Measurements from ENCODE around the gene RPRD1A. TPM values are rescaled to one million over a fixed set of nuclear protein-coding genes. Genes with fewer than 3 reads are reported as not detected.
"Not testable (repeated sequence)": the region's sequence is repeated elsewhere in the genome, so short reads cannot be mapped to it uniquely, and the experiment has no call there.

Gene RPRD1A
- polyA plus RNA-seq, 1 of the 3 experiments (the other 2 are of a cell fraction) = 28.9 TPM

DNA sequence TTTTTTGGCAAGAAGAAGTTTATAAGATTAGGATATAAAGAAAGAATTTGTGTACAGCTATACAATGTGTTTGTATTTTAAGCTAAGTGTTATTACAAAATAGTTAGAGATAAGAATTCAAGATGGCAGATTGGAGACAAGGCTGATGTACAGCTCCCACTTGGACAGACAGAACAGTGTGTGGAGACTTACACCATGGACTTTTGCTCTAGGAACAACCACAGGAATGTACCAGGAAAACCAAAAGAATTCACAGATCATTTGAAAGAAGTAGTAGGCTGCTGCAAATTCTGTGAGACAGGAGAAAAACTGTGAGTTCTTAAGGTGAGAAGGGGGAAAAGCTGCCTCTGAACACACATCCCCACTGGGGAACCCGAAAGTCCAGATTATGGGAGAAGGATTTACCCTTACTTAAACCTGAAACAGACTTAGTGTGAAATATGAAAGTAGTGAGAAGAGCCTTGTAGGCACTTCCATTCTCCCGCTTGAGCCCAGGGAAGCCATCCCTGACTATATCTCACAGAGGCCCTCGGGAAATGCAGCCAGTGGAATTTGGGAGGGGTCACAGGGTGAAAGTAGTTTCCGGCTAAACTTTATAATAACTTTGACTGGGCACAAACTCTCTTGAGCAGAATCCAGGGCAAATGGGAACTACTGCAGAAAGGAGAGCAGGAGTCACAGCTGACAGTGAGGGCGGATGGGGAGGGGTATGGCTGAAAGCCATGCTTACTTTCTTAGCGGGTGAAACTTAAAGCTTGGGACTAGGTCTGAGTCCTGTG, 11.6 kb upstream of the RPRD1A start (continued):
- TF ChIP-seq NRF1 (IDR thresholded peaks at IDR 0.05; ENCODE audit: low read depth, low read length) = no peak
- TF ChIP-seq, protein P1, sequence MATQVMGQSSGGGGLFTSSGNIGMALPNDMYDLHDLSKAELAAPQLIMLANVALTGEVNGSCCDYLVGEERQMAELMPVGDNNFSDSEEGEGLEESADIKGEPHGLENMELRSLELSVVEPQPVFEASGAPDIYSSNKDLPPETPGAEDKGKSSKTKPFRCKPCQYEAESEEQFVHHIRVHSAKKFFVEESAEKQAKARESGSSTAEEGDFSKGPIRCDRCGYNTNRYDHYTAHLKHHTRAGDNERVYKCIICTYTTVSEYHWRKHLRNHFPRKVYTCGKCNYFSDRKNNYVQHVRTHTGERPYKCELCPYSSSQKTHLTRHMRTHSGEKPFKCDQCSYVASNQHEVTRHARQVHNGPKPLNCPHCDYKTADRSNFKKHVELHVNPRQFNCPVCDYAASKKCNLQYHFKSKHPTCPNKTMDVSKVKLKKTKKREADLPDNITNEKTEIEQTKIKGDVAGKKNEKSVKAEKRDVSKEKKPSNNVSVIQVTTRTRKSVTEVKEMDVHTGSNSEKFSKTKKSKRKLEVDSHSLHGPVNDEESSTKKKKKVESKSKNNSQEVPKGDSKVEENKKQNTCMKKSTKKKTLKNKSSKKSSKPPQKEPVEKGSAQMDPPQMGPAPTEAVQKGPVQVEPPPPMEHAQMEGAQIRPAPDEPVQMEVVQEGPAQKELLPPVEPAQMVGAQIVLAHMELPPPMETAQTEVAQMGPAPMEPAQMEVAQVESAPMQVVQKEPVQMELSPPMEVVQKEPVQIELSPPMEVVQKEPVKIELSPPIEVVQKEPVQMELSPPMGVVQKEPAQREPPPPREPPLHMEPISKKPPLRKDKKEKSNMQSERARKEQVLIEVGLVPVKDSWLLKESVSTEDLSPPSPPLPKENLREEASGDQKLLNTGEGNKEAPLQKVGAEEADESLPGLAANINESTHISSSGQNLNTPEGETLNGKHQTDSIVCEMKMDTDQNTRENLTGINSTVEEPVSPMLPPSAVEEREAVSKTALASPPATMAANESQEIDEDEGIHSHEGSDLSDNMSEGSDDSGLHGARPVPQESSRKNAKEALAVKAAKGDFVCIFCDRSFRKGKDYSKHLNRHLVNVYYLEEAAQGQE (IDR thresholded peaks at IDR 0.05; ENCODE audit: low read depth, low read length) = no peak
- TF ChIP-seq, protein P2, sequence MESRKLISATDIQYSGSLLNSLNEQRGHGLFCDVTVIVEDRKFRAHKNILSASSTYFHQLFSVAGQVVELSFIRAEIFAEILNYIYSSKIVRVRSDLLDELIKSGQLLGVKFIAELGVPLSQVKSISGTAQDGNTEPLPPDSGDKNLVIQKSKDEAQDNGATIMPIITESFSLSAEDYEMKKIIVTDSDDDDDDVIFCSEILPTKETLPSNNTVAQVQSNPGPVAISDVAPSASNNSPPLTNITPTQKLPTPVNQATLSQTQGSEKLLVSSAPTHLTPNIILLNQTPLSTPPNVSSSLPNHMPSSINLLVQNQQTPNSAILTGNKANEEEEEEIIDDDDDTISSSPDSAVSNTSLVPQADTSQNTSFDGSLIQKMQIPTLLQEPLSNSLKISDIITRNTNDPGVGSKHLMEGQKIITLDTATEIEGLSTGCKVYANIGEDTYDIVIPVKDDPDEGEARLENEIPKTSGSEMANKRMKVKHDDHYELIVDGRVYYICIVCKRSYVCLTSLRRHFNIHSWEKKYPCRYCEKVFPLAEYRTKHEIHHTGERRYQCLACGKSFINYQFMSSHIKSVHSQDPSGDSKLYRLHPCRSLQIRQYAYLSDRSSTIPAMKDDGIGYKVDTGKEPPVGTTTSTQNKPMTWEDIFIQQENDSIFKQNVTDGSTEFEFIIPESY (IDR thresholded peaks at IDR 0.05; ENCODE audit: borderline replicate concordance, low read depth) = no peak

DNA sequence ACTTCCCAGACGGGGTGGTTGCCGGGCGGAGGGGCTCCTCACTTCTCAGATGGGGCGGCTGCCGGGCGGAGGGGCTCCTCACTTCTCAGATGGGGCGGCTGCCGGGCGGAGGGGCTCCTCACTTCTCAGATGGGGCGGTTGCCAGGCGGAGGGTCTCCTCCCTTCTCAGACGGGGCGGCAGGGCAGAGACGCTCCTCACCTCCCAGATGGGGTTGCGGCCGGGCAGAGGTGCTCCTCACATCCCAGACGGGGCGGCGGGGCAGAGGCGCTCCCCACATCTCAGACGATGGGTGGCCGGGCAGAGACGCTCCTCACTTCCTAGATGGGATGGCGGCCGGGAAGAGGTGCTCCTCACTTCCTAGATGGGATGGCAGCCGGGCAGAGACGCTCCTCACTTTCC, 10.4 kb upstream of the RPRD1A start:
- H3K4me1 ChIP-seq (ENCODE audit: control insufficient read depth in 1 of 2, insufficient read depth in 2 of 2, low read depth in 1 of 2, low read length in 1 of 2); H3F3A ChIP-seq (replicated peaks; ENCODE audit: insufficient read depth); H3K9ac ChIP-seq; DNase-seq; H3K27me3 ChIP-seq (ENCODE audit: insufficient read depth); H3K4me3 ChIP-seq (ENCODE audit: low read depth in 2 of 2, low read length in 1 of 2); H4K20me1 ChIP-seq (ENCODE audit: insufficient read depth); H3K79me2 ChIP-seq (ENCODE audit: insufficient read depth); POLR2A ChIA-PET; CTCF ChIA-PET; H3K27ac ChIP-seq (ENCODE audit: low read depth in 2 of 2, low read length in 1 of 2); H3K9me3 ChIP-seq; H3K36me3 ChIP-seq (replicated peaks in 1 of 2; ENCODE audit: control insufficient read depth in 1 of 2, insufficient read depth in 2 of 2, low read length in 1 of 2); H3K9me2 ChIP-seq; H3K4me2 ChIP-seq; H2AFZ ChIP-seq (ENCODE audit: low read depth): not testable (repeated sequence)
- no CpG with 5 or more reads among the region's 27 CpGs for WGBS (ENCODE audit: low lambda C conversion rate)

DNA sequence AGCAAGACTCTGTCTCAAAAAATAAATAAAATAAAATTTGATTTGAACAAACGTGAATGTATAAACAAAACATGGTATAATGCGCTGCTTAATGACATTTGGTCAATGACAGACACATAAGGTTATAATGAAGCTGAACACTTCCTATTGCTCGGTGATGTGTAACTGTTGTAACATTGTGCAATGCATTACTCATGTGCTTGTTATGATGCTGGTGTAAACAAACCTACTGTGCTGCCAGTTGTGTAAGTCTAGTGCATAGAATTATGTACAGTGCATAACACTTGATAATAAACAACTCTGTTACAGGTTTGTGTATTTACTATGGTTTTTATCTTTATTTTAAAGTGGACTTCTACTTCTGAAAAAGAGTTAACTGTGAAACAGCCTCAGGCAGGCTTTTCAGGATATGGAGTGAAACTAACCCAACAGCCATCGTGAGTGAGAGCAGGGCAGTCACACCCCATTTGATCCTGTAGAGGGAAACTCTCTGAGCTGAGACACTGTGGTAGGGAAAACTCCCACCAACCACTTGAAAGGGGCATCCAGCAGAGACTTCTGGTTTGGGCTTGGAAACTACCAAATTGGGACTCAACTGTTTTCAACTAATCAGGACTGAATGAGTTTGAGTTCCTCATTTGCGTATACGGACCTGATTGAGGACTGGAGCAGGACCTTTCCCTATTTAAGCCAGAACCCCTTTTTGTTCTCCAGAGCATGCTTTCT, 8.7 kb upstream of the RPRD1A start:
- H3K4me2 ChIP-seq = no peak overlapping the region
- ChIA-PET CTCF (no interaction called here), POLR2A (no interaction called here)
- H3K27me3 ChIP-seq (ENCODE audit: insufficient read depth) = no peaks in the 10 kb centered on the region; the same call in 1 of the 2 replicates
- no peaks in the 10 kb centered on the region for H4K20me1 ChIP-seq (ENCODE audit: insufficient read depth)
- H3K79me2 ChIP-seq (ENCODE audit: insufficient read depth) = no peaks in the 10 kb centered on the region
- no peak overlapping the region for H2AFZ ChIP-seq (ENCODE audit: low read depth)
- no peaks in the 10 kb centered on the region for H3K4me1 ChIP-seq (ENCODE audit: control insufficient read depth in 1 of 2, insufficient read depth in 2 of 2, low read depth in 1 of 2, low read length in 1 of 2)
- 73% methylated on average over 6 of the region's 6 CpGs for WGBS (ENCODE audit: low lambda C conversion rate)
- no peak overlapping the region for H3K27ac ChIP-seq (ENCODE audit: low read depth in 2 of 2, low read length in 1 of 2)
- no peaks in the 10 kb centered on the region for H3K36me3 ChIP-seq (replicated peaks in 1 of 2; ENCODE audit: control insufficient read depth in 1 of 2, insufficient read depth in 2 of 2, low read length in 1 of 2)
- H3K9me2 ChIP-seq = no peaks in the 10 kb centered on the region
- no peaks in the 10 kb centered on the region for H3K9me3 ChIP-seq
- H3F3A ChIP-seq (replicated peaks; ENCODE audit: insufficient read depth) = no peaks in the 10 kb centered on the region
- no peak overlapping the region for H3K4me3 ChIP-seq (ENCODE audit: low read depth in 2 of 2, low read length in 1 of 2)
- no peak overlapping the region for H3K9ac ChIP-seq
- no peak for DNase-seq
- TF ChIP-seq YY1 (IDR thresholded peaks at IDR 0.05; ENCODE audit: low read depth) (no peak), TAF1 (IDR thresholded peaks at IDR 0.05; ENCODE audit: borderline replicate concordance, low read depth, low read length) (no peak), GABPA (IDR thresholded peaks at IDR 0.05; ENCODE audit: low read depth) (no peak), SIN3A (IDR thresholded peaks at IDR 0.05; ENCODE audit: borderline replicate concordance, low read depth, low read length) (no peak), TEAD4 (IDR thresholded peaks at IDR 0.05; ENCODE audit: borderline replicate concordance, insufficient read depth) (no peak), CHD2 (IDR thresholded peaks at IDR 0.05; ENCODE audit: low read length, partially characterized antibody) (no peak), FOXJ3 (CRISPR knock-in tag; IDR thresholded peaks at IDR 0.05) (no peak), EP300 (IDR thresholded peaks at IDR 0.05; ENCODE audit: borderline replicate concordance in 1 of 2, low read depth in 1 of 2, low read length in 1 of 2) (no peak), NFIC (IDR thresholded peaks at IDR 0.05; ENCODE audit: borderline replicate concordance) (no peak)
- TF ChIP-seq, protein P3, sequence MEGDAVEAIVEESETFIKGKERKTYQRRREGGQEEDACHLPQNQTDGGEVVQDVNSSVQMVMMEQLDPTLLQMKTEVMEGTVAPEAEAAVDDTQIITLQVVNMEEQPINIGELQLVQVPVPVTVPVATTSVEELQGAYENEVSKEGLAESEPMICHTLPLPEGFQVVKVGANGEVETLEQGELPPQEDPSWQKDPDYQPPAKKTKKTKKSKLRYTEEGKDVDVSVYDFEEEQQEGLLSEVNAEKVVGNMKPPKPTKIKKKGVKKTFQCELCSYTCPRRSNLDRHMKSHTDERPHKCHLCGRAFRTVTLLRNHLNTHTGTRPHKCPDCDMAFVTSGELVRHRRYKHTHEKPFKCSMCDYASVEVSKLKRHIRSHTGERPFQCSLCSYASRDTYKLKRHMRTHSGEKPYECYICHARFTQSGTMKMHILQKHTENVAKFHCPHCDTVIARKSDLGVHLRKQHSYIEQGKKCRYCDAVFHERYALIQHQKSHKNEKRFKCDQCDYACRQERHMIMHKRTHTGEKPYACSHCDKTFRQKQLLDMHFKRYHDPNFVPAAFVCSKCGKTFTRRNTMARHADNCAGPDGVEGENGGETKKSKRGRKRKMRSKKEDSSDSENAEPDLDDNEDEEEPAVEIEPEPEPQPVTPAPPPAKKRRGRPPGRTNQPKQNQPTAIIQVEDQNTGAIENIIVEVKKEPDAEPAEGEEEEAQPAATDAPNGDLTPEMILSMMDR (IDR thresholded peaks at IDR 0.05) = no peak
- TF ChIP-seq, protein P4, sequence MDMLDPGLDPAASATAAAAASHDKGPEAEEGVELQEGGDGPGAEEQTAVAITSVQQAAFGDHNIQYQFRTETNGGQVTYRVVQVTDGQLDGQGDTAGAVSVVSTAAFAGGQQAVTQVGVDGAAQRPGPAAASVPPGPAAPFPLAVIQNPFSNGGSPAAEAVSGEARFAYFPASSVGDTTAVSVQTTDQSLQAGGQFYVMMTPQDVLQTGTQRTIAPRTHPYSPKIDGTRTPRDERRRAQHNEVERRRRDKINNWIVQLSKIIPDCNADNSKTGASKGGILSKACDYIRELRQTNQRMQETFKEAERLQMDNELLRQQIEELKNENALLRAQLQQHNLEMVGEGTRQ (IDR thresholded peaks at IDR 0.05; ENCODE audit: borderline replicate concordance, low read depth, low read length) = no peak

All from SK-N-SH (cell line).